Astrocyte (in vitro differentiated cells and primary cell): ENCODE results near the gene DEXI. TPM values are rescaled to one million over a fixed set of nuclear protein-coding genes. Genes with fewer than 3 reads are reported as not detected.

Experiments
- DNase-seq: peaks from one replicate; pipeline ENCODE4 v3.0.0-alpha.2; 2010; ENCODE audit warnings: low read depth
- FAIRE-seq: peaks from 2 replicates; lab custom pipeline; 2011; peaks lifted over from hg19 to GRCh38; lab: Jason Lieb, UNC
- H2AFZ ChIP-seq: 2 replicates; pipeline ENCODE4 v1.6.0; 2012; ENCODE audit warnings: low read depth, low read length, inconsistent platforms
- H3K27ac ChIP-seq: 2 replicates; pipeline ENCODE4 v1.5.1; 2011; ENCODE audit warnings: low read depth, low read length, inconsistent platforms
- H3K27me3 ChIP-seq: 2 replicates; pipeline ENCODE4 v1.6.0; 2011; ENCODE audit warnings: low read length, inconsistent platforms; ENCODE audit not compliant: insufficient read depth
- H3K36me3 ChIP-seq: 2 replicates; pipeline ENCODE4 v1.5.1; 2011; ENCODE audit warnings: low read length, inconsistent platforms; ENCODE audit not compliant: insufficient read depth
- H3K4me1 ChIP-seq: 2 replicates; pipeline ENCODE4 v1.5.1; 2011; ENCODE audit warnings: low read length, inconsistent platforms; ENCODE audit not compliant: insufficient read depth
- H3K4me2 ChIP-seq: 2 replicates; pipeline ENCODE4 v1.6.0; 2012; ENCODE audit warnings: low read length, inconsistent platforms
- H3K4me3 ChIP-seq: 2 replicates; pipeline ENCODE4 v1.5.1; 2011; ENCODE audit warnings: low read depth, mild to moderate bottlenecking, low read length, inconsistent platforms; ENCODE audit not compliant: insufficient read depth
- H3K79me2 ChIP-seq: 2 replicates; pipeline ENCODE4 v1.6.0; 2012; ENCODE audit warnings: mild to moderate bottlenecking, low read length, inconsistent platforms; ENCODE audit not compliant: insufficient read depth
- H3K9ac ChIP-seq: 2 replicates; pipeline ENCODE4 v1.6.0; 2012; ENCODE audit warnings: mild to moderate bottlenecking, low read length, inconsistent platforms
- H3K9me3 ChIP-seq: 2 replicates; pipeline ENCODE4 v1.5.1; 2012; ENCODE audit warnings: low read depth, mild to moderate bottlenecking, low read length, inconsistent platforms; ENCODE audit not compliant: insufficient read depth
- H4K20me1 ChIP-seq: 2 replicates; pipeline ENCODE4 v1.6.0; 2012; ENCODE audit warnings: low read length, inconsistent platforms; ENCODE audit not compliant: insufficient read depth
- H3K27ac Mint-ChIP-seq: one replicate; pipeline ENCODE4 v1.8.0; 2021; ENCODE audit warnings: mild to moderate bottlenecking, mixed read lengths; ENCODE audit not compliant: unreplicated experiment
- H3K27me3 Mint-ChIP-seq: one replicate; pipeline ENCODE4 v1.8.0; 2021; ENCODE audit warnings: low read depth, mixed read lengths; ENCODE audit not compliant: unreplicated experiment
- H3K36me3 Mint-ChIP-seq: one replicate; pipeline ENCODE4 v1.8.0; 2021; ENCODE audit warnings: low read depth, mixed read lengths; ENCODE audit not compliant: unreplicated experiment
- H3K4me1 Mint-ChIP-seq: one replicate; pipeline ENCODE4 v1.8.0; 2021; ENCODE audit warnings: low read depth, mixed read lengths; ENCODE audit not compliant: unreplicated experiment
- H3K4me3 Mint-ChIP-seq: one replicate; pipeline ENCODE4 v1.8.0; 2021; ENCODE audit warnings: mild to moderate bottlenecking, moderate library complexity, mixed read lengths; ENCODE audit not compliant: unreplicated experiment
- H3K9me3 Mint-ChIP-seq: one replicate; pipeline ENCODE4 v1.8.0; 2021; ENCODE audit warnings: mild to moderate bottlenecking, mixed read lengths; ENCODE audit not compliant: unreplicated experiment
- EZH2 ChIP-seq: IDR thresholded peaks from 2 replicates; pipeline ENCODE4 v1.6.1; 2012; ENCODE audit warnings: mild to moderate bottlenecking, low read length, inconsistent platforms; ENCODE audit not compliant: insufficient read depth
- total RNA-seq: library from RNA; stranded (reverse); gene quantifications from 2 replicates; pipeline ENCODE4 v1.2.1, GENCODE V29; 2021
- TF ChIP-seq, protein P1 (sequence below): IDR thresholded peaks from 2 replicates; pipeline ENCODE4 v1.5.1; 2011; ENCODE audit warnings: low read depth, mild to moderate bottlenecking, inconsistent platforms, low read length, moderate library complexity; ENCODE audit not compliant: insufficient read depth

The DEXI gene
- total RNA-seq, 1 donor from 2014 or later = 39.8 TPM

DNA sequence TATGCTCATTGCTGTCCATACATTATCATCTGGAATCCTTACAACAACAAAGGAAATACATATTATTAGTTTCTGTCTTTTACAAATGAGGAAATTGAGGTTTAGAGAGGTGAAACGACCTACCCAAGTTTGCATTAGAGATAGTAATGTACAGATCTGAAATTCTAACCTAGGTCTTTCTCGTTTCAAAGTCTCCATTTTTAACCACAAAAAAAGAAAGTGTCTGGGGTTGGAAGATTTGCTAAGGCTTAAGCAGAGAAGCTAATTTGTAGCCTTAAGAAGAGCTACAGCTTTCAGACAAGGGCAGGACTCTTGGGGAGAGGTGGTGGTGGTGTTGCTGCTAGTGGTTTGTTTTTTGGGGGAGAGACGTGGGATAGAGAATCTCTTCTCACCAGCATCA is 46.1 kb downstream of the DEXI start:
- Histone ChIP-seq H3K4me3 (no peak overlapping the region), H3K27me3 (peaks cover 5% of the 10 kb centered on the region), H3K9ac (no peak overlapping the region), H3K4me1 (no peaks in the 10 kb centered on the region), H3K27ac (no peak overlapping the region), H3K79me2 (no peaks in the 10 kb centered on the region), H4K20me1 (no peaks in the 10 kb centered on the region), H2AFZ (no peak overlapping the region), H3K9me3 (no peaks in the 10 kb centered on the region), H3K36me3 (no peaks in the 10 kb centered on the region), H3K4me2 (no peak overlapping the region)
- TF ChIP-seq, protein P1, sequence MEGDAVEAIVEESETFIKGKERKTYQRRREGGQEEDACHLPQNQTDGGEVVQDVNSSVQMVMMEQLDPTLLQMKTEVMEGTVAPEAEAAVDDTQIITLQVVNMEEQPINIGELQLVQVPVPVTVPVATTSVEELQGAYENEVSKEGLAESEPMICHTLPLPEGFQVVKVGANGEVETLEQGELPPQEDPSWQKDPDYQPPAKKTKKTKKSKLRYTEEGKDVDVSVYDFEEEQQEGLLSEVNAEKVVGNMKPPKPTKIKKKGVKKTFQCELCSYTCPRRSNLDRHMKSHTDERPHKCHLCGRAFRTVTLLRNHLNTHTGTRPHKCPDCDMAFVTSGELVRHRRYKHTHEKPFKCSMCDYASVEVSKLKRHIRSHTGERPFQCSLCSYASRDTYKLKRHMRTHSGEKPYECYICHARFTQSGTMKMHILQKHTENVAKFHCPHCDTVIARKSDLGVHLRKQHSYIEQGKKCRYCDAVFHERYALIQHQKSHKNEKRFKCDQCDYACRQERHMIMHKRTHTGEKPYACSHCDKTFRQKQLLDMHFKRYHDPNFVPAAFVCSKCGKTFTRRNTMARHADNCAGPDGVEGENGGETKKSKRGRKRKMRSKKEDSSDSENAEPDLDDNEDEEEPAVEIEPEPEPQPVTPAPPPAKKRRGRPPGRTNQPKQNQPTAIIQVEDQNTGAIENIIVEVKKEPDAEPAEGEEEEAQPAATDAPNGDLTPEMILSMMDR = no peak
- no peak for TF ChIP-seq EZH2
- Mint-ChIP-seq H3K4me3 (no peak overlapping the region), H3K4me1 (no peaks in the 10 kb centered on the region), H3K27ac (no peak overlapping the region), H3K9me3 (no peaks in the 10 kb centered on the region), H3K27me3 (peaks cover 73% of the 10 kb centered on the region), H3K36me3 (no peaks in the 10 kb centered on the region)
- FAIRE-seq (no peak), DNase-seq (no peak)

- H3K4me2 ChIP-seq = no peak overlapping the region
- H3K27ac Mint-ChIP-seq = no peak overlapping the region
- H3K27me3 ChIP-seq = peaks cover 5% of the 10 kb centered on the region
- H3K36me3 Mint-ChIP-seq = no peaks in the 10 kb centered on the region
- no peak overlapping the region for H2AFZ ChIP-seq
- TF ChIP-seq EZH2 = no peak
- TF ChIP-seq, protein P1 = no peak
- no peaks in the 10 kb centered on the region for H3K36me3 ChIP-seq
- no peaks in the 10 kb centered on the region for H3K4me1 Mint-ChIP-seq
- no peak overlapping the region for H3K9ac ChIP-seq
- H4K20me1 ChIP-seq = no peaks in the 10 kb centered on the region
- no peaks in the 10 kb centered on the region for H3K79me2 ChIP-seq
- no peak for FAIRE-seq
- no peaks in the 10 kb centered on the region for H3K9me3 ChIP-seq
- peak; percentile 12 for DNase-seq
- H3K4me3 Mint-ChIP-seq = no peak overlapping the region
- H3K27ac ChIP-seq = no peak overlapping the region
- no peaks in the 10 kb centered on the region for H3K4me1 ChIP-seq
- no peaks in the 10 kb centered on the region for H3K9me3 Mint-ChIP-seq
- no peak overlapping the region for H3K4me3 ChIP-seq
- peaks cover 74% of the 10 kb centered on the region for H3K27me3 Mint-ChIP-seq
Measured at GRCh38 chr16:10895053-10895946, 47.0 kb downstream of the DEXI start.
